ENCODE measurements around the gene CCDC28A. TPM values are rescaled to one million over a fixed set of nuclear protein-coding genes. Genes with fewer than 3 reads are reported as not detected.

Gene CCDC28A
- total RNA-seq, 5 donors from 2014 or later (not counting 1 experiment from before 2014, with no cell fraction given): 20.4 to 24.2 (median 23.3) TPM

GRCh38 chr6:138769102-138769676, 4.4 kb upstream of the CCDC28A start:
- CTCF ChIA-PET: interaction anchor here in 1 of 2 donors (0.6 to 1.6 kb wide), 2 partner anchors 96 to 175 kb away, joined by 3 read pairs; no protein-coding TSS in a partner anchor
- Histone ChIP-seq H3K27ac (ENCODE audit: low read length) (no peak overlapping the region), H3K36me3 (ENCODE audit: control insufficient read depth in 2 of 2, extremely low read depth in 1 of 2, insufficient read depth in 1 of 2, low read length in 1 of 2) (no peaks in the 10 kb centered on the region), H3K4me3 (ENCODE audit: control insufficient read depth in 1 of 2, extremely low read depth in 1 of 2, low read length in 1 of 2) (no peak overlapping the region), H3K27me3 (replicated peaks in 1 of 2; ENCODE audit: control insufficient read depth in 2 of 2, extremely low read depth in 1 of 2, insufficient read depth in 2 of 2, low read length in 1 of 2) (no peaks in the 10 kb centered on the region), H3K4me1 (ENCODE audit: control insufficient read depth in 1 of 2, extremely low read depth in 1 of 2, insufficient read depth in 2 of 2, low read length in 2 of 2) (peaks cover 1 to 9% of the 10 kb centered on the region in 2 experiments), H3K9me3 (no peaks in the 10 kb centered on the region)
- Mint-ChIP-seq H3K27me3 (no peaks in the 10 kb centered on the region), H3K4me1 (peaks cover 11 to 22% (median 13%) of the 10 kb centered on the region in 3 donors), H3K9me3 (no peaks in the 10 kb centered on the region), H3K4me3 (no peak overlapping the region), H3K27ac (no peak overlapping the region), H3K36me3 (no peaks in the 10 kb centered on the region)
- no peak for DNase-seq
- POLR2A ChIA-PET: no interaction called here
- WGBS (ENCODE audit: insufficient coverage): 64% methylated on average over 4 of the region's 6 CpGs
- ATAC-seq (replicated peaks in 1 of 4): no peak

- H3K36me3 Mint-ChIP-seq: peaks cover 9% of the 10 kb centered on the region
These were observed 883 bp upstream of the CCDC28A start for GRCh38 chr6:138772596-138773176.

GRCh38 chr6:138774370-138774769, 801 bp downstream of the CCDC28A start:
- peaks cover 3 to 18% of the 10 kb centered on the region in 2 experiments for H3K4me1 ChIP-seq (ENCODE audit: control insufficient read depth in 1 of 2, extremely low read depth in 1 of 2, insufficient read depth in 2 of 2, low read length in 2 of 2)
- no peaks in the 10 kb centered on the region for H3K9me3 ChIP-seq
- peak overlapping the region; percentile 96 for H3K27ac ChIP-seq (ENCODE audit: low read length)
- peaks cover 3 to 15% of the 10 kb centered on the region in 2 donors for H3K36me3 ChIP-seq (ENCODE audit: control insufficient read depth in 2 of 2, extremely low read depth in 1 of 2, insufficient read depth in 1 of 2, low read length in 1 of 2)
- ATAC-seq (replicated peaks in 1 of 4) (no peak), DNase-seq (no peak)
- Mint-ChIP-seq H3K4me3 (peak overlapping the region; percentile 89 to 98 (median 98)), H3K4me1 (peaks cover 29 to 42% (median 29%) of the 10 kb centered on the region in 3 donors), H3K9me3 (no peaks in the 10 kb centered on the region), H3K27ac (peak overlapping the region; percentile 100), H3K36me3 (peaks cover 19% of the 10 kb centered on the region), H3K27me3 (no peaks in the 10 kb centered on the region)
- WGBS (ENCODE audit: insufficient coverage): no CpG with 5 or more reads among the region's 3 CpGs
- POLR2A ChIA-PET: interaction anchor here (0.6 to 0.7 kb wide), 2 partner anchors 325 to 1656 kb away, joined by 3 to 4 read pairs; no protein-coding TSS in a partner anchor
- no peaks in the 10 kb centered on the region for H3K27me3 ChIP-seq (replicated peaks in 1 of 2; ENCODE audit: control insufficient read depth in 2 of 2, extremely low read depth in 1 of 2, insufficient read depth in 2 of 2, low read length in 1 of 2)
- CTCF ChIA-PET: no interaction called here
- H3K4me3 ChIP-seq (ENCODE audit: control insufficient read depth in 1 of 2, extremely low read depth in 1 of 2, low read length in 1 of 2): peak overlapping the region; percentile 94 to 96

More at GRCh38 chr6:138772596-138773176, 883 bp upstream of the CCDC28A start:
- Histone ChIP-seq H3K36me3 (ENCODE audit: control insufficient read depth in 2 of 2, extremely low read depth in 1 of 2, insufficient read depth in 1 of 2, low read length in 1 of 2) (peaks cover 0 to 11% of the 10 kb centered on the region in 2 donors), H3K27me3 (replicated peaks in 1 of 2; ENCODE audit: control insufficient read depth in 2 of 2, extremely low read depth in 1 of 2, insufficient read depth in 2 of 2, low read length in 1 of 2) (no peaks in the 10 kb centered on the region), H3K27ac (ENCODE audit: low read length) (peak overlapping the region; percentile 96), H3K9me3 (no peaks in the 10 kb centered on the region), H3K4me1 (ENCODE audit: control insufficient read depth in 1 of 2, extremely low read depth in 1 of 2, insufficient read depth in 2 of 2, low read length in 2 of 2) (peaks cover 3 to 18% of the 10 kb centered on the region in 2 experiments), H3K4me3 (ENCODE audit: control insufficient read depth in 1 of 2, extremely low read depth in 1 of 2, low read length in 1 of 2) (peak overlapping the region; percentile 94 to 96)
- DNase-seq (peak in 1 of 35 experiments; percentile 13), ATAC-seq (replicated peaks in 1 of 4) (no peak)
- Mint-ChIP-seq H3K4me3 (peak overlapping the region; percentile 89 to 98 (median 98)), H3K27ac (peak overlapping the region; percentile 100), H3K4me1 (peaks cover 23 to 37% (median 23%) of the 10 kb centered on the region in 3 donors), H3K9me3 (no peaks in the 10 kb centered on the region), H3K27me3 (no peaks in the 10 kb centered on the region)
- CTCF ChIA-PET: interaction anchor here in 1 of 2 donors (1.0 to 1.3 kb wide), 3 partner anchors 9 to 658 kb away, joined by 3 to 5 read pairs (median 3); no protein-coding TSS in a partner anchor
- no CpG with 5 or more reads among the region's 8 CpGs for WGBS (ENCODE audit: insufficient coverage)
- POLR2A ChIA-PET: interaction anchor here (0.6 to 1.5 kb wide), 4 partner anchors 602 to 1316 kb away, joined by 3 to 6 read pairs (median 3); partner anchors contain the start of gene CITED2 (in 1 of the 2)

GRCh38 chr6:138776659-138777058, 3.1 kb downstream of the CCDC28A start:
- H3K4me1 Mint-ChIP-seq: peaks cover 29 to 42% (median 32%) of the 10 kb centered on the region in 3 donors
- no peaks in the 10 kb centered on the region for H3K9me3 Mint-ChIP-seq
- no peak overlapping the region for H3K4me3 Mint-ChIP-seq
- POLR2A ChIA-PET: no interaction called here
- peaks cover 3 to 33% of the 10 kb centered on the region in 2 donors for H3K36me3 ChIP-seq (ENCODE audit: control insufficient read depth in 2 of 2, extremely low read depth in 1 of 2, insufficient read depth in 1 of 2, low read length in 1 of 2)
- WGBS (ENCODE audit: insufficient coverage): no CpG with 5 or more reads among the region's 1 CpG
- CTCF ChIA-PET: no interaction called here
- H3K9me3 ChIP-seq: no peaks in the 10 kb centered on the region
- ATAC-seq (replicated peaks in 1 of 4) (no peak), DNase-seq (no peak)
- no peak overlapping the region for H3K4me3 ChIP-seq (ENCODE audit: control insufficient read depth in 1 of 2, extremely low read depth in 1 of 2, low read length in 1 of 2)
- peaks cover 28% of the 10 kb centered on the region for H3K36me3 Mint-ChIP-seq
- H3K27me3 ChIP-seq (replicated peaks in 1 of 2; ENCODE audit: control insufficient read depth in 2 of 2, extremely low read depth in 1 of 2, insufficient read depth in 2 of 2, low read length in 1 of 2): no peaks in the 10 kb centered on the region
- peaks cover 3 to 18% of the 10 kb centered on the region in 2 experiments for H3K4me1 ChIP-seq (ENCODE audit: control insufficient read depth in 1 of 2, extremely low read depth in 1 of 2, insufficient read depth in 2 of 2, low read length in 2 of 2)
- no peak overlapping the region for H3K27ac Mint-ChIP-seq
- H3K27ac ChIP-seq (ENCODE audit: low read length): no peak overlapping the region
- no peaks in the 10 kb centered on the region for H3K27me3 Mint-ChIP-seq

GRCh38 chr6:138778331-138778730, 4.8 kb downstream of the CCDC28A start:
- WGBS (ENCODE audit: insufficient coverage): 86% methylated on average over 2 of the region's 6 CpGs

GRCh38 chr6:138782243-138782642, 8.7 kb downstream of the CCDC28A start:
- no peaks in the 10 kb centered on the region for H3K27me3 Mint-ChIP-seq

More at GRCh38 chr6:138778331-138778730, 4.8 kb downstream of the CCDC28A start:
- H3K27ac Mint-ChIP-seq: no peak overlapping the region
- Histone ChIP-seq H3K9me3 (no peaks in the 10 kb centered on the region), H3K36me3 (ENCODE audit: control insufficient read depth in 2 of 2, extremely low read depth in 1 of 2, insufficient read depth in 1 of 2, low read length in 1 of 2) (peaks cover 3 to 43% of the 10 kb centered on the region in 2 donors), H3K4me1 (ENCODE audit: control insufficient read depth in 1 of 2, extremely low read depth in 1 of 2, insufficient read depth in 2 of 2, low read length in 2 of 2) (peaks cover 3 to 14% of the 10 kb centered on the region in 2 experiments), H3K27ac (ENCODE audit: low read length) (no peak overlapping the region), H3K4me3 (ENCODE audit: control insufficient read depth in 1 of 2, extremely low read depth in 1 of 2, low read length in 1 of 2) (no peak overlapping the region), H3K27me3 (replicated peaks in 1 of 2; ENCODE audit: control insufficient read depth in 2 of 2, extremely low read depth in 1 of 2, insufficient read depth in 2 of 2, low read length in 1 of 2) (no peaks in the 10 kb centered on the region)
- no peak for DNase-seq
- ChIA-PET POLR2A (interaction anchor here in 1 of 2 donors (0.6 kb wide), 1 partner anchor 387 kb away, joined by 3 read pairs; no protein-coding TSS in a partner anchor), CTCF (interaction anchor here in 1 of 2 donors (0.6 kb wide), 1 partner anchor 13 kb away, joined by 3 read pairs; no protein-coding TSS in a partner anchor)
- H3K27me3 Mint-ChIP-seq: no peaks in the 10 kb centered on the region
- no peak for ATAC-seq (replicated peaks in 1 of 4)
- no peaks in the 10 kb centered on the region for H3K9me3 Mint-ChIP-seq
- peaks cover 21 to 30% (median 25%) of the 10 kb centered on the region in 3 donors for H3K4me1 Mint-ChIP-seq
- peaks cover 37% of the 10 kb centered on the region for H3K36me3 Mint-ChIP-seq
- H3K4me3 Mint-ChIP-seq: no peak overlapping the region

More at GRCh38 chr6:138782243-138782642, 8.7 kb downstream of the CCDC28A start:
- 100% methylated on average over 1 of the region's 4 CpGs for WGBS (ENCODE audit: insufficient coverage)
- H3K36me3 ChIP-seq (ENCODE audit: control insufficient read depth in 2 of 2, extremely low read depth in 1 of 2, insufficient read depth in 1 of 2, low read length in 1 of 2): peaks cover 7 to 54% of the 10 kb centered on the region in 2 donors
- H3K9me3 ChIP-seq: no peaks in the 10 kb centered on the region
- H3K36me3 Mint-ChIP-seq: peaks cover 49% of the 10 kb centered on the region
- DNase-seq (no peak), ATAC-seq (replicated peaks in 1 of 4) (no peak)
- ChIA-PET CTCF (no interaction called here), POLR2A (no interaction called here)
- no peaks in the 10 kb centered on the region for H3K27me3 ChIP-seq (replicated peaks in 1 of 2; ENCODE audit: control insufficient read depth in 2 of 2, extremely low read depth in 1 of 2, insufficient read depth in 2 of 2, low read length in 1 of 2)
- H3K9me3 Mint-ChIP-seq: no peaks in the 10 kb centered on the region
- no peak overlapping the region for H3K27ac Mint-ChIP-seq
- H3K27ac ChIP-seq (ENCODE audit: low read length): no peak overlapping the region
- H3K4me1 ChIP-seq (ENCODE audit: control insufficient read depth in 1 of 2, extremely low read depth in 1 of 2, insufficient read depth in 2 of 2, low read length in 2 of 2): no peaks in the 10 kb centered on the region
- peaks cover 11 to 17% (median 12%) of the 10 kb centered on the region in 3 donors for H3K4me1 Mint-ChIP-seq
- no peak overlapping the region for H3K4me3 Mint-ChIP-seq
- no peak overlapping the region for H3K4me3 ChIP-seq (ENCODE audit: control insufficient read depth in 1 of 2, extremely low read depth in 1 of 2, low read length in 1 of 2)

Measured in T-cell (primary cell).